GM23248 (cell line): ENCODE data around the gene PAPLN. TPM values are rescaled to one million over a fixed set of nuclear protein-coding genes. Genes with fewer than 3 reads are reported as not detected.
A peak's percentile ranks its signal among the peaks of the same experiment; 100 is the strongest.

Experiments
- DNase-seq: peaks from one replicate; pipeline ENCODE4 v3.0.0-alpha.2; 2015
- H2AFZ ChIP-seq: fragments of 200-600 bp; sonication (generic); 2 replicates; pipeline ENCODE4 v1.6.1; 2016; ENCODE audit warnings: antibody characterized with exemption
- H3F3A ChIP-seq: fragments of 200-600 bp; sonication (generic); 2 replicates; pipeline ENCODE4 v1.6.1; 2016; ENCODE audit warnings: mild to moderate bottlenecking, antibody characterized with exemption, mixed run types; ENCODE audit not compliant: insufficient read depth
- H3K27ac ChIP-seq: fragments of 200-600 bp; sonication (generic); 2 replicates; pipeline ENCODE4 v1.5.1; 2016; ENCODE audit warnings: mild to moderate bottlenecking
- H3K27me3 ChIP-seq: fragments of 200-600 bp; sonication (generic); replicated peaks from 2 replicates; pipeline ENCODE4 v1.6.1; 2016; ENCODE audit warnings: mild to moderate bottlenecking; ENCODE audit not compliant: insufficient read depth
- H3K36me3 ChIP-seq: fragments of 200-600 bp; sonication (generic); 2 replicates; pipeline ENCODE4 v1.6.1; 2016; ENCODE audit warnings: low read depth, mild to moderate bottlenecking
- H3K4me1 ChIP-seq: fragments of 200-600 bp; sonication (generic); 2 replicates; pipeline ENCODE4 v1.6.1; 2016; ENCODE audit warnings: mild to moderate bottlenecking; ENCODE audit not compliant: insufficient read depth
- H3K4me2 ChIP-seq: fragments of 200-600 bp; sonication (generic); one replicate; pipeline ENCODE4 v1.6.1; 2016; ENCODE audit warnings: mild to moderate bottlenecking; ENCODE audit not compliant: unreplicated experiment
- H3K4me3 ChIP-seq: fragments of 200-600 bp; sonication (generic); 2 replicates; pipeline ENCODE4 v1.5.1; 2016; ENCODE audit warnings: mild to moderate bottlenecking
- H3K79me2 ChIP-seq: fragments of 200-600 bp; sonication (generic); 2 replicates; pipeline ENCODE4 v1.6.1; 2016; ENCODE audit warnings: mild to moderate bottlenecking; ENCODE audit not compliant: insufficient read depth
- H3K9ac ChIP-seq: fragments of 200-600 bp; sonication (generic); 2 replicates; pipeline ENCODE4 v1.6.1; 2016; ENCODE audit warnings: mild to moderate bottlenecking
- H3K9me2 ChIP-seq: fragments of 200-600 bp; sonication (generic); 2 replicates; pipeline ENCODE4 v1.6.1; 2016; ENCODE audit warnings: mixed run types, mild to moderate bottlenecking, moderate library complexity; ENCODE audit not compliant: insufficient read depth
- H3K9me3 ChIP-seq: fragments of 200-600 bp; sonication (generic); one replicate; pipeline ENCODE4 v1.6.1; 2017; ENCODE audit warnings: low read depth
- H4K20me1 ChIP-seq: fragments of 200-600 bp; sonication (generic); 2 replicates; pipeline ENCODE4 v1.6.0; 2016; ENCODE audit not compliant: insufficient read depth
- EZH2 ChIP-seq: fragments of 200-600 bp; sonication (generic); IDR thresholded peaks from 2 replicates; pipeline ENCODE4 v1.6.1; 2018; ENCODE audit warnings: antibody characterized with exemption, mild to moderate bottlenecking; ENCODE audit not compliant: insufficient read depth, poor library complexity, severe bottlenecking
- EZH2phosphoT487 ChIP-seq: fragments of 200-600 bp; sonication (generic); IDR thresholded peaks from 2 replicates; pipeline ENCODE4 v1.6.1; 2018; ENCODE audit warnings: antibody characterized with exemption, moderate library complexity, mild to moderate bottlenecking, low read depth; ENCODE audit not compliant: insufficient read depth
- WGBS, 2 experiments: methylation state at CpG; one replicate each; pipeline ENCODE4 v1.1.6; 2015 to 2017; ENCODE audit warnings: low lambda C conversion rate in 2 of 2, low coverage in 1 of 2; ENCODE audit errors: missing lambda C conversion rate in 2 of 2; 5-methylcytosine and 5-hydroxymethylcytosine counted together
- in situ Hi-C: fragments of 300-500 bp; cut with MboI; formaldehyde crosslinking; loops from 2 replicates; pipeline ENCODE4 v1.15.0; 2020
- polyA plus RNA-seq: library from polyadenylated mRNA; unstranded; fragments of >200 nt; fragmentation: Nextera tagmentation; extraction: Ambion mirVana; gene quantifications from 2 replicates; pipeline ENCODE4 v1.2.1, GENCODE V29; 2016
- total RNA-seq: library from RNA; depleted of rRNA; stranded (reverse); fragments of >200 nt; shearing (Covaris generic); gene quantifications from 2 replicates; pipeline ENCODE4 v1.2.3, GENCODE V29; 2014

PAPLN gene
- total and polyA plus RNA-seq, 2 experiments from 2014 or later: 0.22 to 0.98 TPM

DNA sequence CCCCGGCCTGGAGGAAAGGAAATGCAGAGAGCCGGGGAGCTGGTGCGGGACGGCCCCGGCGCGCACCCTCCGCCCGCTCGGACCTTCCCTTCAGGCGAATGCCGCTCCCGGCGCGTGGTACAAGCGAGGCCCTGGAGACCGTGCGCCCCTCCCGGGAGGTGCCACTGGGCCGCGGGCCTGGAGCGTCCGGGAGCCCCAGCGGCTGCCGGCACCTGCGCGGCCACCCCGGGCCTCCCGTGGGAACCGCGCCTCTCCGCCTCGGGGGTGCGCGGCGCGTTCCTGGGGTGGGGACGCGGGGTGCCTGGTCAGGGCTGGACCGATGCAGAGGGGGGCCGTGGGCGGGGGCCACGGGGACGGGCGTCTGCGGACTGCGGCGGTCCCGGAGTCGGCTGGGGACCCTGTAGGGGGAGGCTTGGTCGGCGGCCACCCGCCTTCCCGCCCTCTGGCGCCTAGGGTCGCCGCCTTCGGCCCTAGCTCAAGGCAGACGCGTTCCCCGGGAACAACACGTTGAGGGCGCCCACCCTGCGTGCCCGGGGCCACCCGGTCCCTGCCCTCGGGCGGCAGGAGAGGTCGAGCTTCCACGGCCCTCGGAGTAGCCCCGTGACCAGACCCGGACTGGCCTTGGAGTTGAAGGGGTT lies 599 bp downstream of the PAPLN start:
- no peak overlapping the region for H3K27ac ChIP-seq
- no peaks in the 10 kb centered on the region for H3K36me3 ChIP-seq
- peak overlapping the region; percentile 81 for H3K4me2 ChIP-seq
- 0 to 2% methylated on average over 52 of the region's 73 CpGs for WGBS, 2 experiments
- no peak for TF ChIP-seq EZH2phosphoT487
- TF ChIP-seq EZH2: no peak
- H3K4me3 ChIP-seq: peak overlapping the region; percentile 57
- no peaks in the 10 kb centered on the region for H3K79me2 ChIP-seq
- H3F3A ChIP-seq: peaks cover 12% of the 10 kb centered on the region
- peaks cover 17% of the 10 kb centered on the region for H3K4me1 ChIP-seq
- H3K27me3 ChIP-seq: peaks cover 38% of the 10 kb centered on the region
- peak overlapping the region; percentile 62 for H2AFZ ChIP-seq
- no peaks in the 10 kb centered on the region for H3K9me3 ChIP-seq
- no peak overlapping the region for H3K9ac ChIP-seq
- H4K20me1 ChIP-seq: no peaks in the 10 kb centered on the region
- peak; percentile 31 for DNase-seq
- no peaks in the 10 kb centered on the region for H3K9me2 ChIP-seq
- in situ Hi-C loops: no loop called here

DNA sequence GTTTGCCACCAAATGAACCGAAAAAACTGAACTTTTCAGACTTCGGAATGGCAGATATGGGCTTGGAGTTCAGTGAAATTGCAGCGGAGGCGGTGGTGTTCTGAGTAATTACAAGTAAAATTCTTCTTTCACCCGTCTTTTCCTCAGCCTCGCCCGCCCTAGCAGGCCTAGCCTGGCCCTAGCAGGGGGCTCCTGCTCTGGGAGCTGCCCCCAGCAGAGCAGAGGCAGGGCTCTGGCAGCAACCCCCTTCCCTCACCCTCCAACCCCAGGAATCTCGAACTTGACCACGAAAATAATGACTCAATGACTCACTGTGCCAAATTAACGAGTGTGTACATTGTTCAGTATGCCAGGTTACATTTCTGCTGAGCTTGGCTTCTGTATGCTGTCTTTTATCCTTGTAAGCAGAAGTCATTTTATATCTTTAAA lies 1.1 kb downstream of the PAPLN start:
- H3K36me3 ChIP-seq: no peaks in the 10 kb centered on the region
- no peak overlapping the region for H3K27ac ChIP-seq
- peaks cover 17% of the 10 kb centered on the region for H3K4me1 ChIP-seq
- peak overlapping the region; percentile 81 for H3K4me2 ChIP-seq
- no peak overlapping the region for H3K9ac ChIP-seq
- no peaks in the 10 kb centered on the region for H3K9me3 ChIP-seq
- peaks cover 12% of the 10 kb centered on the region for H3F3A ChIP-seq
- peak overlapping the region; percentile 62 for H2AFZ ChIP-seq
- peak; percentile 27 for TF ChIP-seq EZH2
- TF ChIP-seq EZH2phosphoT487: no peak
- peaks cover 41% of the 10 kb centered on the region for H3K27me3 ChIP-seq
- peak; percentile 77 for DNase-seq
- no peaks in the 10 kb centered on the region for H3K9me2 ChIP-seq
- WGBS, 2 experiments: 2% methylated on average over 10 of the region's 10 CpGs
- H3K4me3 ChIP-seq: peak overlapping the region; percentile 57
- in situ Hi-C loops: no loop called here
- no peaks in the 10 kb centered on the region for H4K20me1 ChIP-seq
- no peaks in the 10 kb centered on the region for H3K79me2 ChIP-seq

DNA sequence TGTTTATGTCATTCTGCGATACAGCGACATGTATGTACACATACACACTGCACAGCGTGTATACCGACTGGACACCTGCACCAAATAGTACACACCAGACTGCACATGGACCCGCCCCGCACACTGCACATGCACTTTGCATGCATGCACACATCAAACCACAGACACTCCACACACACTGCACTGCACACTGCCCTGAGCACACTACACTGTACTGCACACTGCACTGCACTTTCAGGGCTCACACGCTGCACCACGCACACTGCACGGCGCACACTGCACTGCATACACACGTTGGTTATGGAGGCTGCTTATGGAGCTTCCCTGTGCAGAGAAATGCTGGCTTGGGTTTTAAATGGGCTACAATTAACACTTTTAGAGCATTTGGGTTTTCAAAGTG lies 1.6 kb downstream of the PAPLN start:
- Histone ChIP-seq H3K4me2 (peak overlapping the region; percentile 81), H3K36me3 (no peaks in the 10 kb centered on the region), H3K4me3 (0 out of 2 replicates have a peak overlapping the region, but pooled peaks have one; percentile 57), H3K4me1 (peaks cover 17% of the 10 kb centered on the region), H3K79me2 (no peaks in the 10 kb centered on the region), H3K9me3 (no peaks in the 10 kb centered on the region), H4K20me1 (no peaks in the 10 kb centered on the region), H3K9ac (no peak overlapping the region), H2AFZ (no peak overlapping the region), H3F3A (peaks cover 12% of the 10 kb centered on the region), H3K9me2 (no peaks in the 10 kb centered on the region), H3K27me3 (peaks cover 41% of the 10 kb centered on the region), H3K27ac (no peak overlapping the region)
- in situ Hi-C loops: no loop called here
- WGBS, 2 experiments: 47 to 60% methylated on average over 11 of the region's 11 CpGs
- TF ChIP-seq EZH2 (no peak), EZH2phosphoT487 (no peak)
- no peak for DNase-seq

DNA sequence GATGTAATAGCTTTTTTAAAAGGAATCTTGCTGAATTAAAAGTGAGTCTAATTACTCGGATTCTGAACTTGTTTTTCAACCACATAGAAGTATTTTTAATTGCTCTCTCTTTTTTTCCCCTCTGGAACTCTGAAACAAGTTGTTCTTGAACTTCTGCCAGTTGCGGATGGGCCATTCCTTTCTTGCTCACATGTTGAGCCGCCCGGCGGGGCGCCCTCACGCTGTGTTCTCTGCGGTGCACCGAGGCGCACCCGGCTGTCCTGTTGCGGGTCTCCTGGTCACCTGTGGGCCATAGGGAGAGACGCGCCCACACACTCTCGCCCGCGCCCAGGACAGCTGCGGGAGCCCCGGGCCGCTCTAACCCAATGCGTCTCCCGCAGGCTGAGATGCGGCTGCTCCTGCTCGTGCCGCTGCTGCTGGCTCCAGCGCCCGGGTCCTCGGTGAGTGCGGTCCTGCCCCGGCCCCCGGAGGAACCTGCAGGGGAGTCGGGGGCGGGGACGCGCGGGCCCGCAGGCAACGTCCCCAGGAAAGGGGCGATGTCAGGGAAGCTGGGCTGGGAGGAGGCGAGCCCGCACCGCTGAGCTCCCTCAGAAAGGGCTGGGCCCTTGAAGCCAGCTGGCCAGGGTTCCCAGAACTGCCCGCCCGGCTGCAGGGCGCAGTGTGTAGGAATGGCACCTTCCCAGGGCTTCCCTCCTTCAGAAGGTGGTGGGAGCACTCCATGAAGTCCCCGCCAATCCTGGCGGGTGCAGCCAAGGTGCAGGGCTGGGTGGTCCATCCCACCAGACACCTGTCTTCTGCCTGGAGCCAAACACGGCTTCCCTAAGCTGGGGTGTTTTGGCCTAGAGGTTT lies 2.3 kb downstream of the PAPLN start:
- no peaks in the 10 kb centered on the region for H4K20me1 ChIP-seq
- in situ Hi-C loops: no loop called here
- peak overlapping the region; percentile 81 for H3K4me2 ChIP-seq
- peak overlapping the region; percentile 46 for H3K4me3 ChIP-seq
- H3K79me2 ChIP-seq: no peaks in the 10 kb centered on the region
- WGBS, 2 experiments: 8 to 10% methylated on average over 28 to 48 of the region's 48 CpGs
- H3K9me2 ChIP-seq: no peaks in the 10 kb centered on the region
- H3K9ac ChIP-seq: no peak overlapping the region
- DNase-seq: peak; percentile 71
- H3K9me3 ChIP-seq: no peaks in the 10 kb centered on the region
- H3K4me1 ChIP-seq: peaks cover 17% of the 10 kb centered on the region
- H2AFZ ChIP-seq: no peak overlapping the region
- TF ChIP-seq EZH2 (no peak), EZH2phosphoT487 (0 out of 2 replicates have a peak, but pooled peaks have one; percentile 33)
- H3K27me3 ChIP-seq: peaks cover 35% of the 10 kb centered on the region
- no peaks in the 10 kb centered on the region for H3K36me3 ChIP-seq
- no peak overlapping the region for H3K27ac ChIP-seq
- peaks cover 12% of the 10 kb centered on the region for H3F3A ChIP-seq
